Heart left ventricle (tissue), 16 donors: ENCODE results near the gene B3GNT7. TPM values are rescaled to one million over a fixed set of nuclear protein-coding genes. Genes with fewer than 3 reads are reported as not detected.

Experiments used
- ATAC-seq, 4 donors: fragments of 200-7000 bp; cut with Tn5 transposase; one replicate each; pipeline ENCODE4 v1.9.1; 2020 to 2022; ENCODE audit warnings: moderate library complexity in 4 of 4, mild to moderate bottlenecking in 3 of 4, moderate number of reproducible peaks in 1 of 4
- DNase-seq, 5 donors: peaks; one replicate each; pipeline ENCODE4 v3.0.0-alpha.2; 2020
- H3K27ac ChIP-seq, 12 donors: fragments of 200-600 bp; sonication (generic) in 4 of 12; one replicate each; pipeline versions ENCODE4 v1.5.0 to v1.8.0; 2016 to 2022; ENCODE audit warnings: mild to moderate bottlenecking in 2 of 12
- H3K27me3 ChIP-seq, 9 donors: fragments of 200-600 bp; sonication (generic) in 2 of 9; one replicate each; pipeline versions ENCODE4 v1.5.1 to v1.8.0; 2016 to 2022; ENCODE audit warnings: mild to moderate bottlenecking in 3 of 9
- H3K36me3 ChIP-seq, 9 donors: fragments of 200-600 bp; sonication (generic) in 2 of 9; one replicate each; pipeline versions ENCODE4 v1.5.0 to v1.8.0; 2018 to 2022; ENCODE audit warnings: mild to moderate bottlenecking in 2 of 9
- H3K4me1 ChIP-seq, 12 donors: fragments of 200-600 bp; sonication (generic) in 4 of 12; one replicate each; pipeline versions ENCODE4 v1.5.0 to v1.8.0; 2016 to 2022; ENCODE audit warnings: mild to moderate bottlenecking in 3 of 12
- H3K4me3 ChIP-seq, 12 donors: fragments of 200-600 bp; sonication (generic) in 4 of 12; one replicate each; pipeline versions ENCODE4 v1.5.0 to v1.8.0; 2017 to 2022; ENCODE audit warnings: mild to moderate bottlenecking in 9 of 12, moderate library complexity in 4 of 12
- H3K9me3 ChIP-seq, 12 donors: fragments of 200-600 bp; sonication (generic) in 4 of 12; one replicate each; pipeline versions ENCODE4 v1.5.0 to v1.8.0; 2016 to 2022; ENCODE audit warnings: mild to moderate bottlenecking in 1 of 12
- CTCF ChIP-seq, 12 donors: fragments of 200-600 bp; sonication (generic) in 4 of 12; IDR thresholded peaks; one replicate each; pipeline versions ENCODE4 v1.5.0 to v1.8.0; 2018 to 2022; ENCODE audit warnings: antibody characterized with exemption in 12 of 12, mild to moderate bottlenecking in 5 of 12
- POLR2A ChIP-seq, 2 donors: fragments of 450-650 bp; IDR thresholded peaks; one replicate each; pipeline ENCODE4 v1.6.1; 2017; ENCODE audit warnings: antibody characterized with exemption in 2 of 2, mild to moderate bottlenecking in 2 of 2, moderate library complexity in 2 of 2
- whole genome bisulfite sequencing, 4 donors: extraction: QIAGEN DNeasy Blood & Tissue Kit in 2 of 4; methylation state at CpG; one replicate each; pipeline versions ENCODE4 v1.1.5 to v1.1.7; 2013 to 2018; 5-methylcytosine and 5-hydroxymethylcytosine counted together
- intact Hi-C, 10 donors: fragments of 100-400 bp; cut with DNase I; formaldehyde crosslinking; loops; one replicate each; pipeline versions ENCODE4 v1.11.1 to v1.14.2; 2022
- polyA plus RNA-seq, 2 donors: library from polyadenylated mRNA; stranded (reverse); fragments of 200-250 nt; gene quantifications; one replicate each; pipeline ENCODE4 v1.2.3, GENCODE V29; 2013
- total RNA-seq, 9 donors: library from RNA; depleted of rRNA in 2 of 9; stranded (reverse); fragments of >200 nt in 2 of 9; fragmentation: NEBNext Ultra II Directional in 3 of 9; extraction: Animal tissue kit (Norgen Biotek cat#: 25700) in 3 of 9; gene quantifications; one replicate each; pipeline versions ENCODE4 v1.1.0 to v1.2.4, GENCODE V29; 2016 to 2023
- donor health status: ischemic (EF 13 %, LVEDD 7.1; RV severe dilation, severe dysfunction).
- donor health status: healthy with polysubstance abuse.
- donor health status: DM: no; HTN: yes; CAD: no.
- donor health status: DM: no; HTN: no; CAD: no.
- donor health status: ischemic (EF 25% LVEDD 6.9; RV normal size, moderate dysfunction).
- donor health status: ischemic (EF 25% LVEDD 5.7; RV mildly dilated, moderate dysfunction).
- donor health status: healthy.
- donor health status: DM: yes; HTN: yes; CAD: no.
- donor health status: ischemic (EF 35%, LVEDD 5.7; RV mildly dilated, moderate dysfunction).
- donor health status: nonischemic (EF 11% LVEDD 7.7; RV severe dilation, severe dysfunction).
- donor health status: DM: yes; HTN: yes; CAD: no.
- donor health status: PGD.
- donor health status: ischemic (EF 29% LVEDD 5.4; RV normal size, mild dysfunction).
- donor health status: nonischemic (EF 23%, LVEDD 6.1; RV moderate dilation, normal function).

B3GNT7 gene
- total and polyA plus RNA-seq, 11 donors = 0.68 to 52.4 (median 5.2) TPM

DNA sequence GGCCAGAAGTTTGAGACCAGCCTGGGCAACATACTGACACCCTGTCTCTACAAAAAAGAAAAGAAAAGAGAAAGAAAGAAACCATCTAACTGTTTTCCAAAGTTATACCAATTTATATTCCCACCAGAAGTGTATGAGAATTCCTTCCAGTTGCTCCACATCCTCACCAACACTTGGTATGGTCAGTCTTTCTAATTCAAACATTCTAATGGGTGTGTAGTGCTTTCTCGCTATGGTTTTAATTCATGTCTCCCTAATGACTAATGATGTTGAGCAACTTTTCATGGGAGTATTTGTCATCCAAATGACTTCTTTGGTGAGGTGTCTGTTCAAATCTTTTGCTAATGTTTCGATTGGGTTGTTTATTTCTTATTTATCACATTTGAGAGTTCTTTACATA, 10.5 kb upstream of the B3GNT7 start:
- peaks cover 0 to 10% (median 1%) of the 10 kb centered on the region in 12 donors for H3K4me1 ChIP-seq
- H3K36me3 ChIP-seq = no peaks in the 10 kb centered on the region
- no peak for TF ChIP-seq CTCF (IDR thresholded peaks at IDR 0.05)
- TF ChIP-seq POLR2A (IDR thresholded peaks at IDR 0.05) = no peak
- no peak overlapping the region for H3K4me3 ChIP-seq
- 95 to 99% (median 98%) methylated on average over 2 of the region's 2 CpGs for WGBS, 4 donors
- intact Hi-C loops = no loop called here
- DNase-seq (no peak), ATAC-seq (no peak)
- no peaks in the 10 kb centered on the region for H3K27me3 ChIP-seq
- H3K9me3 ChIP-seq = peaks cover 0 to 15% (median 0%) of the 10 kb centered on the region in 12 donors
- no peak overlapping the region for H3K27ac ChIP-seq

GRCh38 chr2:231385429-231385828, 10.1 kb upstream of the B3GNT7 start:
- Histone ChIP-seq H3K9me3 (peaks cover 0 to 15% (median 0%) of the 10 kb centered on the region in 12 donors), H3K27ac (no peak overlapping the region), H3K4me3 (no peak overlapping the region), H3K27me3 (no peaks in the 10 kb centered on the region), H3K4me1 (peaks cover 0 to 14% (median 1%) of the 10 kb centered on the region in 12 donors), H3K36me3 (no peaks in the 10 kb centered on the region)
- intact Hi-C loops = no loop called here
- WGBS, 4 donors = 83 to 93% (median 90%) methylated on average over 5 of the region's 5 CpGs
- ATAC-seq = no peak
- TF ChIP-seq CTCF (IDR thresholded peaks at IDR 0.05) (no peak), POLR2A (IDR thresholded peaks at IDR 0.05) (no peak)
- peak in 1 of 5 donors; percentile 10 for DNase-seq

DNA sequence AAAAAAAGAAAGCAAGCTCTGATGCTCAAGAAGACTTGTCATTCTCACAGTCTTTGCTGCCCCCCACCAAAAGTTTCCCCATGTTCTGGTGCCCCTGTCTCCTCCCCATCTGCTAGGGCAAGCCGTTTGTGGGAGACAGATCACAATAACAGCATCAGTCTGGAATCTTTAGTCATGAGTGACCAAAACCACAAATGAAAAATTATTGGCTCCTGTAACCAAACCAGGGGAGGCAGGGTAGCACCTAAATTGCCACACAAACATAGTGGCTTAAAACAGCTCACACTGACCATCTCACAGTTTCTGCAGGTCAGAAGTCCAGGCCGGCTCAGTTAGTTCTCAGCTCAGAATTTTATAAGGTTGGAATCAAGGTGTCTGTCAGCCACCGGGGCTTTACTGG, 9.1 kb upstream of the B3GNT7 start:
- Histone ChIP-seq H3K4me1 (peaks cover 0 to 20% (median 1%) of the 10 kb centered on the region in 12 donors), H3K4me3 (no peak overlapping the region), H3K27ac (no peak overlapping the region), H3K27me3 (no peaks in the 10 kb centered on the region), H3K36me3 (no peaks in the 10 kb centered on the region), H3K9me3 (peaks cover 0 to 15% (median 0%) of the 10 kb centered on the region in 12 donors)
- peak in 1 of 5 donors; percentile 6 for DNase-seq
- WGBS, 4 donors = 82 to 89% (median 85%) methylated on average over 2 to 3 of the region's 3 CpGs
- TF ChIP-seq CTCF (IDR thresholded peaks at IDR 0.05) (no peak), POLR2A (IDR thresholded peaks at IDR 0.05) (no peak)
- ATAC-seq = no peak
- intact Hi-C loops = no loop called here

DNA sequence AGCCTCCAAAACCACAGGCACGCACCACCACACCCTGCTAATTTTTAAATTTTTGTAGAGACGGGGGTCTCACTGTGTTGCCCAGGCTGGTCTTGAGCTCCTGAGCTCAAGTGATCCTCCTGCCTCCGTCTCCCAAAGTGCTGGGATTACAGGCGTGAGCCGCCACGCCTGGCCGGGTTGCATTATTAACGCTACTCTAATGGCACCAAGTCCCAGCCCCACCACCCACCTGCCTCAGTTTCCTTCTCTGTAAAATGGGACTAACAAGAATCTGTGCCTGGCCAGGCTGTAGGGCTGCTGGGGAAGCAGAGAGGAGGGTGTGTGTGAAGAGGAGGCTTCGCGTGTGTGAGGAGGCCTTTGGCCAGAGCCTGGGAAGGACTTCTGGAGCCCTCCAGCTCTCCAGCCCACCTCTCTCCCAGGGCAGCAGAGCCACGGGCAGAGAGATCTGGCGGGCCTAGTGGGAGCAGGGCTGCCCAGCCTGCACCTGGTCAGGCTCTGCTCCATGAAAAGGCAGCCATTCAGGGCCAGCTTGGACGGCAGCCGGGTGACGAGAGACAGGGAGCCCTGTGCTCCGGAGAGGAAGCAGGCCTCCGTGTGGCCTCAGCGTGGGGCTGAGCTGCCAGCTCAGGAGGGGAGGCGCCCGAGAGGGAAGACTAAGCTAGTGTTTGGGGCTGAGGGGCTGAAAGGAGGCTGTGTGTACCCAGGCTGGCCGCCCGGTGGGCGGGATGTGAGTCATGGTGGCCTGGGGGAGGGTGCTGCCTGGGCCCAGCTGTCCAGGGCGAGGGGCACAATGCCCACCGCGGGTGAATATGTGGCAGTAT, 7.4 kb upstream of the B3GNT7 start:
- peak overlapping the region in 8 of 12 donors; percentile 13 to 50 (median 40) for H3K27ac ChIP-seq

More for the DNA sequence above, 7.4 kb upstream of the B3GNT7 start:
- H3K9me3 ChIP-seq = peaks cover 0 to 15% (median 0%) of the 10 kb centered on the region in 12 donors
- peaks cover 0 to 21% (median 1%) of the 10 kb centered on the region in 12 donors for H3K4me1 ChIP-seq
- ATAC-seq = peak; percentile 60 to 89 (median 83)
- WGBS, 4 donors = 63 to 77% (median 66%) methylated on average over 21 to 26 of the region's 26 CpGs
- peak; percentile 57 to 85 (median 76) for DNase-seq
- no peak overlapping the region for H3K4me3 ChIP-seq
- H3K27me3 ChIP-seq = no peaks in the 10 kb centered on the region
- intact Hi-C loops = no loop called here
- no peaks in the 10 kb centered on the region for H3K36me3 ChIP-seq
- TF ChIP-seq POLR2A (IDR thresholded peaks at IDR 0.05) (no peak), CTCF (IDR thresholded peaks at IDR 0.05) (peak in 1 of 12 donors; percentile 16)
